HG02678 (cell line): Measurements from ENCODE around the gene RSPO1.
"Not testable (repeated sequence)": the region's sequence is repeated elsewhere in the genome, so short reads cannot be mapped to it uniquely, and the experiment has no call there.

ENCODE experiments used
- ATAC-seq: cut with Tn5 transposase; IDR thresholded peaks from one replicate; pipeline ENCODE4 v1.9.1; 2021; ENCODE audit warnings: mild to moderate bottlenecking, moderate library complexity; ENCODE audit not compliant: unreplicated experiment

The RSPO1 gene

DNA sequence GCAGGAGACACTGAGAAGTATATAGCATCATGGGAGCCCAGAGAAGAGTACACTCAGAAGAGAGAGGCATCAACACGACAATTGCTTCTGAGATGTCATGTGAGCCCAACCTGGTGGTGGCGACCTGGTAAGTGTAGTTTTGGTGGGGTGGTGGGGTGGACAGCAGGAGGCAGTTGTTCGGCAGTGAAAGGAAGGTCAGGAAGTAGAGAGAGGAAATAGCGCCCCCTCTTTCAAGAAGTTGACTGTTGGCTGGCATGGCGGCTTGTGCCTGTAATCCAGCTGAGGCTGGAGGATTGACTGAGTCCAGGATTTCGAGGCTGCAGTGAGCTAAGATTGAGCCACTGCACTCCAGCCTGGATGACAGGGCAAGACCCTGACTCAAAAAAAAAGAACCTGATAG is 12.6 kb downstream of the RSPO1 start:
- ATAC-seq = no peak

DNA sequence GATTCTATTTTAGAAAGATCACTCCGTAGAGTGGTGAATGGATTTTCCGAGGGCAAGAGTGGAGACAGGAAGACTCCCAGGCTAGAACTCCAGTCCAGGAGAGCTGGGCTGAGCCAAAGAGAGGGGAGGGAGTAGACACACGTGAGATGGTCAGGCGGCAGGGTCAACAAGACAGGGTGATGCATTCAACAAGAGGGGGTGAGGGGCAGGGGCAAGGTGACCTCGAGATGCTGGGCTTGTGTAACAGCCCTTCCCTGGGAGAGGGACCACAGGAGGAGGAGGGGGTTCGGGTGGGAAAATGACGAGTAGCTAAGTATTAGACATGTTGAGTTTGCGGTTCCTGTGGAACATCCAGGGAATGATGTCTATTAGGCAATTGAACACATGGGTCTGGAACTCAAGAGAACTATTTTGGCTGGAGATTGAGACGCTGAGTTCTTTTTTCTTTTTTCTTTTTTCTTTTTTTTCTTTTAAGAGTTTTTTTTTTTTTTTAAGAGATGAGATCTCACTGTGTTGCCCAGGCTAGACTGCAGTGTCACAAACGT is 13.3 kb downstream of the RSPO1 start:
- ATAC-seq = no peak

DNA sequence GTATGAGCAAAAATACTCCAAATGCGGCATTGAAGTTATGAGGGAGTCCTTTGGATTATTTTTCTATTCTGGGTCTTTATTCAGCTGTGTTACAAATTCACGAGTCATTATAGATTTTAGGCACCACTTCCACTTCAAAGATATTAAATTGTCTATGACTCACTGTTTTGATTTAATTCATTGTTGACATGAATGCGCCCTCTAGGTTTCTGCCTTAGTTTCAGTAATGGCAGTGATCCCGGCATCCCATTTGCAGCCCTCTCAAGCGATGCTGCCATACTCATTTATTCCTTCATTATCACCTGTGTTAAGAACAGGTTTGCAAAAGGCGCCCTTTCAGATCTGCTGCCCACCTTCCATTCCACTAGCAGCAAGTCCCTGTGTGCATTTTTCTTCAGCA is 14.0 kb downstream of the RSPO1 start:
- no peak for ATAC-seq

DNA sequence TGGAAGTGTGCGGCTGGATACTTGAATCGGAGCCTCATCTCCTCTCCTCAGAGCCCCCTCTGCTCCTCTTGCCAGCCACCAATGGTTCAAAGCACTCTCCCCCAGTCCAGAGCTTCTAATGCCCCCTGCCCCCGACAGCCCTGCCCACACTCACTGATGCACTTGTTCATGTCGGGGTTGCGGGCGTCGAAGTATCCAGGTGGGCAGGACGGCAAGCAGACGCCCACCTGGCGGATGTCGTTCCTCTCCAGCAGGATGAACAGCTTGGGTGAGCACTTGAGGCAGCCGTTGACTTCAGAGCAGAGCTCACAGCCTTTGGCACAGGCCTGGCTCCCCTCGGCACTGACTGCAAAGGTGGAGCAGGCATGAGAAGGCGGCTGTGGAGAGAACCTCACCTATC is 18.4 kb downstream of the RSPO1 start:
- ATAC-seq = no peak

DNA sequence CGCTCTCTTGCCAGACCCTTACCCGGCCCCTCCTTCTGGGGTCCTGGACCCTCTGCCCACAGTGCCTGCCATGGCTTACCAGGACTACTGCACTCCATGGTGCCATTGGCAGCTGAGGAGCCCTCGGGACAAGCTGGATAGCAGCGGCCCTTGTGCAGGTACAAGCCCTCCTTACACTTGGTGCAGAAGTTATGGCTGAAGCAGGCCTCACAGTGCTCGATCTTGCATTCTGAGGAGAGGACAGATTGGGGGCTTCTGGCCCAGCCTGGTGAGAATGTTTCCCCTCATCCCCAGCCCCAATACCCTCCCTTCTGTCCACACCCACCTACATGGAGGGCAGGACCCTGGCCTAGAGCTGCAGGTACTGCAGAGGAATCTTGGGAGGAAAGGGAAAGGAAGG is 20.6 kb downstream of the RSPO1 start:
- no peak for ATAC-seq

DNA sequence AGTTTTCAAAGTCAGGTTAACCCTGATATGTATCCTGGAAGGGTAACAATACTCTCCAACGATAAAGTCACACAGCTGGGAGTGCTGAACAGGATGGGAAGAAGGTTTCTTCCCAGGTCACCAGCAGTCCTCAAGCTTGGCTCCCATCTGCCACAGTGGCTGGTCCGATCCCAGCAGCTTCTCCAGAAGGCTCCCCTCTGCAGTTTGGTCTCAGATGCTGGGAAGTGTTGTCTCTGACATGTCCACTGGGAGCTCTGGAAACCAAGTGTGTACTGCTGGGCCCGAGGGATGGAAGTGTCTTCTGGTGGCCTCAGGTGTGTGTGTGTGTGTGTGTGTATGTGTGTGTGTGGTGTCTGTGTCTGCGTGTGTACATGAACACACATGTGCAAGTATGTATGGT is 22.5 kb downstream of the RSPO1 start:
- ATAC-seq = no peak

DNA sequence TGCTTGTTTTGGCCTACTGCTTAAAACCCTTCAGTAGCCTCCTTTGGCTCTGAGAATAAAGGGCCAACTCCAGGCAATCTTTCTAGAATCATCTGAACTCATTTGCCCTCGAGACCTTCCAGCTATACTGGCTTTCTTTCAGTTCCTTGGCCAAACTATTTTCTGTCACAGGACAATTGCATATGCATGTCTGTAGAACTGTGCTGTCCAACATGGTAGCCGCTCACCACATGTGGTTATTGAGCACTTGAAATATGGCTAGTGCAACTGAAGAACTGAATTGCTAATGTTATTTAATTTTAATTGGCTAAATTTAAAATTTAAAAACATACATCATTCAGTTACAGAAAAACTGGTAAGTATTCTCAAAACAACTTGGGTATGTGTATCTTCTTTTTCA is 24.7 kb downstream of the RSPO1 start:
- ATAC-seq = no peak

DNA sequence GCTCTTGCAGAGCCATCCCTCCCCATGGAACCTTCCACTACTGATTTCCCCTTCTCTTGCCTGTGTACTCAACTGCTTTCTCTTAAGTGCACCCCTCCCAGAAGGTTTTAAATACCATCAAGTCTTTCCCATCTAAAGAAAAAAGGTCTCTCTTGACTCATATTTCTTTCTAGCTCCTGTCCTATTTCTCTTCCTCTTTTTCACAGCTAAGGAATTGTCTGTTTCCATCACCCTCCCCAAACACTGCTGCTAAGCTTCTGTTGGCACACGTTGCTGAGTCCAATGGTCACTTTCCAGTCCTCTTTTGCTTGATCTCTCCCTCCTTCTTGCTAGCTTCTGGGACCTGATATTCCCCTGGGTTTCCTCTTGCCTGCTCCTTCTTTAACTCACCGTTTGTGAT is 25.7 kb downstream of the RSPO1 start:
- ATAC-seq = no peak

DNA sequence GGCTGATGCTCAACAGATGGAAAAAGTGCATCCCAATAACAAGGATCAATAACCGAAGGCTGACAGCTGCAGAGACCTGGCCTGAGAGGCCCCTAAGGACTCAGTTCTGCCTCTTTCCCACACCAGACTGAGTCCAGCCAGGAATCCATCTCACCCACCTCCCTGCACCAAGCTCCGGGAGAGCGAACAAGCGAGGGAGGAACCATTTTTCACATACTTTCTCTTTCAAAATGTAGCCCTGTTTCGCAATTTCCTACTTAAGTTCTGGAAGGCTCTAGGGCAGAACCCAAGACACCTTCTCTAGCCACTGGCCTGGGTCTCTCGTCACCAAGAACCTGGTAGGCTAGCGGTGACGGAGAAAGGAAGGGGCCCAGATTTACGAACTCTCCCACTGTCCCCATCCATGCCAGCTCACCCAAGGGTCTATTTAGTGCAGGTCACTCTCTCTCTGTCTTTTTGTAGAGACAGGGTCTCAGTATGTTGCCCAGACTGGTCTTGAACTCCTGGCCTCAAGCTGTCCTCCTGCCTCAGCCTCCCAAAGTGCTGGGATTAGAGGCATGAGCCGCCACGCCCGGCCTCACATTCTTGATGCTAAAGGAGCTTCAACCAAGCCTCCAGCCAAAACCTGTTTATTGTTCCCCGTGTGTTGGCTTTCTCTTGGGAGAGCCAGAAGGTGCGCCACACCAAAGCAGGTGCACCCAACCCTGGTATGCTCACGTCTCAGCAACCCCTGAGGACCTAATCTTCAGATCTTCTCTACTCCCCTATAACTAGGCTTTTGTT is 28.0 kb downstream of the RSPO1 start:
- no peak for ATAC-seq

DNA sequence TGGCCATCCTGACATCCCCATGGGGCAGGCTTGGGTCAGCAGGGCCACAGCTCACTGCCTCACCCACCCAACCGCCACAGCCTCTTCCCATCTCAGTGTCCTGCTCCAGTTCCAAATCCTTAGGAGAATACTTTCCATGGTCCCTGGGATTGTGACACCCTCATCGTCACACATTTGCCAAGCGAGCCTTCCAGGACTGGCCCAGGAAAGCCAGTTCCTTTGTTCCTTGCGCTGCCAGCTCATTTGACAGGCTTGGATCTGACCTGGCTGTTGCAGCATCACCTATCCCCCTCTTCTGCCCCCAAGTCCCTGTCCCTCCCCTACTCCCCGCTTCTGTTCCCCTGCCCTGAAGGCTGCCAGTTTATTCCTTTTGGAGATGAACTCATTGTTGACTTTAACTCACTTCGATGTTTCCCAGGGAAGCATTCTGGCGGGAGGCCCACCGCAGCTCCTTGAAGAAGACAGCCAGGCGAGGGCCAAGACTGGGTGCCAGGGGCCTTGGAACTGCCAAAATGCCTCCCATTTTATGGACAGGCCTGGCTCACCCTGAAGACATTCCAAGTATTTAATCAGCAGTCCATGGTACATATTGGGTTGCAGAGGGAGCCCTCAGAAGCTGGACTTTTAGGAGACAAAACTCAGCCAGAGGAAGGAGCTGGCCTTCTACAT is 28.8 kb downstream of the RSPO1 start:
- no peak for ATAC-seq

DNA sequence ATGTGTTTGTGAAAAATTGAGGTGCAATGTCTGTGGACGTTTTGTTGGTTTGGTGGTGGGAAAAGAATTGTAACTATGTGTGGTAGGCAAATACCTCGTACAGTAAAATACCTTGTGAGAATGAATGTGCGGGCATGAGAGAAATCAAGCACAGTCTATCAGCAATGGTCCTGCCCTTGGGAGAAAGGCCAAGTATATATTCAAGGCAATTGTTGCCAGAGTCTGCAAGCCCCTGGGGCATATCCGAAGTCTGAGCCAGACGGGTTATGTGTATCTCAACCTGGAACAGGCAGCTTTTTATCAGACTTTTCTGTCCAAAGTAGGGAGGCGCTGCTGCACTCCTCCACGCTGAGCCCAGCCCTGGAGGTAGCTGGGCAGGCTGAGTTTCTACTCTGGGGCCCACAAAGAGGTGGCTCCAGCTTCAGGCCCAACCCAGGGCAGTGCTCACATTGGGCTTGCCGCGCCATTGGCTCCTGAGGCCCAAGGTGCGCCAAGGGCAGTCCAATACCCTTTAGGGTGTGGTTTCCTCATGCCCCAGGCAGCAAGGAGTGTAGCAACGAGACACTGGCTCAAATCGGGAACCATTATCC is 29.5 kb downstream of the RSPO1 start:
- ATAC-seq = no peak

DNA sequence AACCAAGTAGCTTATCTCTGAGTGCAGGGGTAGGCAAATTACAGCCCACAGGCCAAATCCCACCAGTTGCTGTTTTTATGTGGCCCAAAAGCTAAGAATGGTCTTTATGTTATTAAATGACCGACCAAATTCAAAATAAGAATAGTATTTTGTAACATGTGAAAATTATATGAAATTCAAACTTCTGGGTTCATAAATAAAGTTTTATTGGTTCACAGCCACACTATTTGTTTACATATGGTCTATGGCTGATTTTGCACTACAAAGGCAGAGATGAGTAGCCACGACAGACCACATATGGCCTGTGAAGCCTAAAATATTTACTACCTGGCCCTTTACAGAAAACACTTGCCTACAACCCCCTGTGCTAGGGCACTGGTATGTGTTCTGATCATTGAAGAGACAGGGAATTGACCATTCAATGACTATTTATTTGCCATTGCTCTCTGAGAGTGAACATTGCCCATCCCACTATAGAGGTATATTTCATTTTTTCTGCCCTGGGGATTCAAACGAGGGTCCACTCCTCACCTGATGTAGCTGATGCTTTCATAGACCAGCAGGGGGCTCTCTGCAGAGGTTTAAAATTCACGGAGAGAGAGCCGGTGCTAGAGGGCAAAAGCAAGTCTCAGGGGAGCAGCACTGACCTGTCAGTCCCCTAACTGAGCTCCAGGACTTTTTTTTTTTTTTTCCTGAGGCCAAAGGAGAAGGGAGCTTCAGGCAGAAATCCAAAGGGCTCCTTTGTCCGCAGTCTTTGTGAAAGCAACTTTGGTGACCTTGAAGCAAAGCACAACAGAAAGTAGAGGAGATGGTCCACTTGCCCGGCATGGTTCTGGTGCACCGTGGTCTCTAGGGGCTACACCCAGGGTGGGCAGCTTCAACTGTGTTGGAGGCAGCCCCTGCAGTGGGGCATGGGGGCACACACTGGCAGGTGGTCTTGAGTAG is 31.7 kb downstream of the RSPO1 start:
- ATAC-seq = no peak

DNA sequence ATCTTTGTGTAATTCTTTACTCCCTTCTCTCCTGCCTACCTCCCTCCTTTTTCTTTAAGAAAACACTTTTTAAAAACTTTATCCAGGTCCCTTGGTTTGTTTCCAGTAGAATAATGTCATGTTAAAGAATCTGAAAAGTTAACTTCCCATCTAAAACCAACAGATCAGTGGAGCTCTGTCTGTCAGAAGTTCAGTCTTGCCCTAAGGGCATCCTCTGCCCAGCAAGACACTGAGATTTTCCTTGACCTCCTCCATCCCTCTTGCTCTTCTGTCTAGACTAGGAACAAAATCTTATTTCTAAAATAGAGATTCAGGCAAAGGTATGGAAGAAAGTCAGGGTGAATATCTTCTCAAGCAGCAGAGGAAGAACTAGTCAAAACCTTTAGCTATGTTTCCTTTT is 33.3 kb downstream of the RSPO1 start:
- no peak for ATAC-seq

DNA sequence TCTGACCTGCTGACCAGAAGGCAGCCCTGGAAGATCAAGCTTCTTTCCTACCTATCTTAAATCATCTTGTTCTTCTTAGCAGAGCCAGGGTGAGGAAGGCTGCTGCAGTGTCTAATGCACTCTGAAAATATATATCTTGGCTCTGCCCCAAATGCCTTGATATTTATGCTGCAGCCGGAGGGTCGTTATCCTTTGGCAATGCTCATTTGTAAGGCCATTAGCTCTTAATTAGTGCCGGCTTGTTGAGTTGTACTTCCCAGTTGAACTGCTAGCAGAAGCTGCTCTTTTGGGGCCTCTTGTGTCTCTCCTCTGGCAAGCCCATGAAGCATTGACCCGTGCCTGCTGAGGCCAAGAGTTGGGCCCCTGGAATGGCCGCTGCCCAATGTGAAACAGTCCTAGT is 34.8 kb downstream of the RSPO1 start:
- ATAC-seq = no peak

DNA sequence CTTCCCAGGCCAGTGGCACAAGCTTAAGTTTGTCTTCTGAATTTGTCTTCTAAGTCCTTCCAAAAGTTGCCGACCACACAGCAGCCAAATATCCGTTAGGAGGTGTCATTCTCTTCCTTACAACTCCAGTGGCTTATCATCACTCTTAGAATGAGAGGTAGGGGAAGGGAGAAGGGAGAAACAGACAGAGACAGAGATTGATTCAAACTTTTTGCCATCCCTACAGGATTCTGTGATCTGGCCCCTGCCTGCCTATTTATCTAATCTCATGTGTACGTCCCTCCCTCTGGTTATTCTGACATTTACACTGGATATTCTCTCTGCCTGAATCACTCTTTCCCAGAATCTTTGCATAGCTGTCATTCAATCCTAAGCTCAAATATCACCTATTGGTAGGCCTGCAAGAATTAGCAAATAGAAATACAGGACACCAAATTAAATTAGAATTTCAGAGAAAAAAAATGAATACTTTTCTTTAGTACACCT is 38.5 kb downstream of the RSPO1 start:
- no peak for ATAC-seq

DNA sequence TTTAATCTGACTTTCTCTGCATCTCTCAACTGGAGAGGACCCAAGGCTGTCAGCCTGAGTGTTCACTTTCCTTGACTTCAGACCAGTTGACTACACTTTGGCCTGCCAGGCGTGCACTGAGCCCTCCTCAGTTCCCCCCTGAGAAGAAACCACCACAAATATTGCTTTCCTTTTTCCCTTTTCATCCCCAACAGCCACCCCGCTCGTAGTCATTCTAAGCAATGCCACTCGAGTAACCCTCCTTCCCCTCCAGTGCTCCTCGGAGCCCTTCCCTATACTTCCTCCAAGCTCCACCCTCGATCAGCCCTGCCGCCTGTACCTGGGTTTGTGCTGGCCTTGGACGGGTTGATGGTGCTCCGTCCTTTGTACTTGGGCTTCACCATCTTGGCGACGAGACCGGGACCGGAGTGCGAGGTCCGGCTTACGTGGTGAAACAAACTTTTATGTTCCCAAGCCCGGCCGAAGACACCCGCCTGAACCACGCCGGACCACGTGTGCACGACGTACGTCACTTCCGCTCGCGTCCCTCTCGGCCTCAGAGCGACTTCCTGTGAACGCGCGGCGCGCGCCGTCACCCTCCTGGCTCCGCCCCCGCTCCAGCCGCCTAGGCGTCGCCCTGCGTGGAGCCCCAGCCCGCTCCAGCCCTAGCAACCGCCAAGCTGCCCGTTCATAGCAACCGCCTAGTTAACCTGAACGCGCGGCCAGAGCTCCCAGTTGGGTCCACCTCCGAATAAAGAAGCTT is 39.1 kb downstream of the RSPO1 start, which contains the start of gene GNL2:
GNL2 (minus strand) TSS at position 498 of the 742 bp plus-strand sequence; CDS start at position 383, 115 bp downstream.
- peak; percentile 98 for ATAC-seq

DNA sequence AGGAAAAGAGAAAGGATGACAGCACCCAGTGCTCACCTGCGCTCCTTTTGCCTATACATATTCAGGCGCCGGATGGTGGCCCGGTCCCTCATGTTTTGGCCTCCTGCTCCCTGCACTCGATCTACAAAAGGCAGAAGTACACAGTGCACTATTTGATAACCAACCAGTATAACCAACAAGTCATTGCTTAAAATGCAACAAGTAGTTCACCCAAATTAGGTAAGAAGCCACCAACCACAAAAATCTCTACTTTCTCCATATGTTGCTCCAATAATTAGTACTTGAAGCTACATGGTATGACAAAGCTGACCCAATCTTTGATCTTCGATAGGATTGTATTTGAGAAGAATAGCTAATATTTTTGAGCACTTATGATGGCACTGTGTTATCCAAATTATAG is 41.0 kb downstream of the RSPO1 start:
- no peak for ATAC-seq

DNA sequence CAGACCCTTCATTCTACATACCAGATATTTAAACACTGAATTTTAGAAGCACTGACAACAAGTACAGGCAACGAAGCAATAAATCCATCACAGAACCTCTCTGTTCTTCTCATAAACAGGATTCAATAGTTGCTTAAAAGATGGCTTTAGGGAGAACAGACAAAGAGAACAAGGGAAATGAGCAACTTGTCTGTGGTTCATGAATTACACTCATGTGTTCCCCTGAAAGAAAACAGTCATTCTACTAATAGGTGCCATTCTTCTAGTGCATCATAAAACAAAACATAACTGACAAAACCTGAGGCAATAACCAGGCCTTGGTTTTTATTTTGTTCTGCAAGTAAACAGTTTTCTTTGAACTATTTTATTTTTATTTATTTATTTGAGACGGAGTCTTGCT is 45.8 kb downstream of the RSPO1 start:
- ATAC-seq = no peak

DNA sequence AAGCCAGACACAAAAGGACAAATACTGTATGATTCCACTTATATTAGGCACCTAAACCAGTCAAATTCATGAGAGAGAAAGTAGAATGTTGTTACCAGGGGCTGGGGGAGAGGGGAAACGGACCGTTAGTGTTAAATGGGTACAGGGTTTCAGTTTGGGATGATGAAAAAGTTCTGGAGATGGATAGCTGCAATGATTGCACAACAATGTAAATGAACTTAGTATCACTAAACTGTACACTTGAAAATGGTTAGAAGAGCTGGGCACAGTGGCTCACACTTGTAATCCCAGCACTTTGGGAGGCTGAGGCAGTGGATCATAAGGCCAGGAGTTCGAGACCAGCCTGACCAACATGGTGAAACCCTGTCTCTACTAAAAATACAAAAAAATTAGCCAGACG is 50.1 kb downstream of the RSPO1 start:
- not testable (repeated sequence) for ATAC-seq

DNA sequence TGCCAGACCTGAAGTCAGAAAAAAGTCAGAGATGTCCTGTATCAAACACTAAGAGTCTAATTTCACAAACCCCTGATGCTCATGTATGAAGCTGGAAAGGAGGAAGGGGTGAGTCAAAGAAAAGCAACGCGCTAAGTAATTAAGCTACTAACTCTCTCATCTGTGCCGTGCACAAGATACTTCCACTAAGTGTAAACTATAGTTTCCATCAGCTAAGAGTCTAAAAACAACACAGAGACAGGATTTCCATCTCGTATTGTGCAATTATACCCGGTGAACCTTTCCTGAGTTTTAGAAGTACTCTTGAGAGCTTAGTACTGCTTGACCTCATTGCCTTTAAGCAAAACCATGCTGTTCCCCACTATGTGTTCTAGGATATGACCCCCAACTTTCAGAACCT is 59.0 kb downstream of the RSPO1 start:
- ATAC-seq = no peak
